ENCODE measurements around the gene S100A4.
A peak's percentile ranks its signal among the peaks of the same experiment; 100 is the strongest.

Gene S100A4

GRCh38 chr1:153560771-153561465 lies 15.3 kb upstream of the S100A4 start:
- no peak for TF ChIP-seq POLR2A (IDR thresholded peaks at IDR 0.05; ENCODE audit: low read depth, low read length)
- DNase-seq (ENCODE audit: insufficient read length, low spot score), result no peak
- FAIRE-seq, result no peak

DNA sequence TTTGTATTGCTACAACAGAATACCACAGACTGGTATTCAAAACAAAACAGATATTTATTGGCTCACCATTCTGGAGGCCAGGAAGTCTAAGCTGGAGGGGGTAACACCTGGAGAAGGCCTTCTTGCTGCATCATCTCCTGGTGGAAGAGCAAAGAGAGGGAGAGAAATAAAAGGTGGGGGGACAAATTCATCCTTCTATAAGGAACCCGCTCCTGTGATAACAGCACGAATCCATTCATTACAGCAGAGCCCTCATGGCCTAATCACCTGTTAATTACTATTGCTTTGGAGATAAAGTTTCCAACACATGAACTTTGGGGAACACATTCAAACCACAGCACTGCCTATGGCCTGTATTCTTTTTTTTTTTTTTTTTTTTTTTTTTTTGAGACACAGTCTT lies 14.6 kb upstream of the S100A4 start:
- DNase-seq (ENCODE audit: insufficient read length, low spot score) (no peak), FAIRE-seq (no peak)
- TF ChIP-seq POLR2A (IDR thresholded peaks at IDR 0.05; ENCODE audit: low read depth, low read length), result no peak

DNA sequence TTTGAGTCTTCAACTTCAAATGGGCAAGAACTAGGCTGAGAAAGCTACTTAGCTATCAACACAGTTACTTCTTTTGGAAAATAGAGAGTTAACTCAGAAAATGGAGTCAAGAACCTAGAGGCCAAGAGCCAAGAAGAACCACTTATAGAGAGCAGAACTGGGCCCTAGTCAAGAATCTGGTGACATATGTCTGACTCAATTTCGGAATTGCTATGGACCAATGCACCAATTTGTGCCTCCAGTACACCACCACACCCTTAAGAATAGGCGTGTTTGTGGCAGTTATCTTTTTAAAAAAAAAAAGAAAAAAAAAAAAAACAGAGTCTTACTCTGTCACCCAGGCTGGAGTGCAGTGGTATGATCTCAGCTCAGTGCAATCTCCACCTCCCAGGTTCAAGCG lies 12.3 kb upstream of the S100A4 start:
- no peak for TF ChIP-seq POLR2A (IDR thresholded peaks at IDR 0.05; ENCODE audit: low read depth, low read length)
- no peak for FAIRE-seq
- DNase-seq (ENCODE audit: insufficient read length, low spot score), result no peak

DNA sequence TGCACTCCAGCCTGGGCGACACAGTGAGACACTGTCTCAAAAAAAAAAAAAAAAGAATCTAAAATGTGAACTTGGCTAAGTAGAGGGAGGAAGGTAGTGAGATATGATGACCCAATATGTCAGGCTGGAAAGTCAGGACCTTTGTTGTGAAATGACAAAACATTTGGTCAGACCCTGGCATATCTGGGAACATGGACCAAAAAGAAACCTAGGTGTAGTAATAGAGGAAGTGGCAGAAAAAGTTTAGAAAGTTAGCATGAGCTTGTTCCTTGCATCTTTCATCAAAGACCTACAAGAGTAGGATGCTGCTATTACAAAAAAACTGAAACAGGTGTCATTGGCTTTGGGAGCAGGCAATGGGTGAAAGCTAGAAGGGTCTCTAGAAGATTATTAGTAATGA lies 10.7 kb upstream of the S100A4 start:
- no peak for TF ChIP-seq POLR2A (IDR thresholded peaks at IDR 0.05; ENCODE audit: low read depth, low read length)
- no peak for DNase-seq (ENCODE audit: insufficient read length, low spot score)
- no peak for FAIRE-seq

DNA sequence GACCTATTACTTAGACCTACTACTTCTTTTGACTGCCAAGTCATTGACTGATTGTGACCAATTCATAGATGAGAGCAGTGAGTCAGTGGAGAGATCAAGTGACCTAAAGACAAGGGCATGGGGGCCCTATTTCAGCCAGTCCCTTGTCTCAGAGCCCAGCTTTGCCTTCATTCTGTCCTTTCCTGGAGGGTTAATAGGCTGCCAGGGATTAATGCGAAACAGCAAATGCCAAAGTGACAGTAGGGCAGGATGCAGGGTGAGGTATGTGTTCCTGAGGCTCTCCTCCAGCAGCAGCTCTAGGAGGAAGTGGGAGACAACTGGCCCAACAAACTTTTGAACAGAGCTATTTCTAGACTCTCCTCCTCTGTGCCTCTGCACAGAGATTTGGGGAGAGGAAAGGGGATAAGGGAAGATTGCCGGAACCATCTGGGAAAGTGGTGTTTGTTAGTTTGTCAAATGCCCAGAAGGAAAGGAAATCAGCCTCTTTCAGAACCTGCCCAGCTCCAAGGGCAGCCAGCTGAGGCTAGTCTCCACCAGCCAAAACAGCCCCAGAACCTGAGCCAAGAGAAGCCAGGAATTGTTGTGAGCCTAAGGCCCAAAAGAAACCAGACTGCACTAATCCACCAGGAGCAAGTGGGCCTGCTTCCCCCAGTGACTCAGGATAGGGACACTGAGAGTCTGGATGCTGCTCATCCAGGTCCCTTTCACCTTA lies 8.4 kb upstream of the S100A4 start:
- no peak for TF ChIP-seq POLR2A (IDR thresholded peaks at IDR 0.05; ENCODE audit: low read depth, low read length)
- FAIRE-seq, result no peak
- DNase-seq (ENCODE audit: insufficient read length, low spot score), result no peak

GRCh38 chr1:153553096-153553495 lies 7.5 kb upstream of the S100A4 start:
- no peak for TF ChIP-seq POLR2A (IDR thresholded peaks at IDR 0.05; ENCODE audit: low read depth, low read length)
- no peak for FAIRE-seq

GRCh38 chr1:153552335-153552734 lies 6.7 kb upstream of the S100A4 start:
- FAIRE-seq (no peak), DNase-seq (ENCODE audit: insufficient read length, low spot score) (no peak)
- no peak for TF ChIP-seq POLR2A (IDR thresholded peaks at IDR 0.05; ENCODE audit: low read depth, low read length)

More at GRCh38 chr1:153553096-153553495, 7.5 kb upstream of the S100A4 start:
- DNase-seq (ENCODE audit: insufficient read length, low spot score), result no peak

GRCh38 chr1:153550827-153551500 lies 5.4 kb upstream of the S100A4 start:
- TF ChIP-seq POLR2A (IDR thresholded peaks at IDR 0.05; ENCODE audit: low read depth, low read length), result no peak
- DNase-seq (ENCODE audit: insufficient read length, low spot score) (no peak), FAIRE-seq (no peak)

GRCh38 chr1:153550398-153550758 lies 4.8 kb upstream of the S100A4 start:
- no peak for TF ChIP-seq POLR2A (IDR thresholded peaks at IDR 0.05; ENCODE audit: low read depth, low read length)
- no peak for FAIRE-seq
- DNase-seq (ENCODE audit: insufficient read length, low spot score), result no peak

- DNase-seq (ENCODE audit: insufficient read length, low spot score), result no peak
- TF ChIP-seq POLR2A (IDR thresholded peaks at IDR 0.05; ENCODE audit: low read depth, low read length), result no peak
- no peak for FAIRE-seq
Measured at GRCh38 chr1:153549741-153550397, 4.3 kb upstream of the S100A4 start.

DNA sequence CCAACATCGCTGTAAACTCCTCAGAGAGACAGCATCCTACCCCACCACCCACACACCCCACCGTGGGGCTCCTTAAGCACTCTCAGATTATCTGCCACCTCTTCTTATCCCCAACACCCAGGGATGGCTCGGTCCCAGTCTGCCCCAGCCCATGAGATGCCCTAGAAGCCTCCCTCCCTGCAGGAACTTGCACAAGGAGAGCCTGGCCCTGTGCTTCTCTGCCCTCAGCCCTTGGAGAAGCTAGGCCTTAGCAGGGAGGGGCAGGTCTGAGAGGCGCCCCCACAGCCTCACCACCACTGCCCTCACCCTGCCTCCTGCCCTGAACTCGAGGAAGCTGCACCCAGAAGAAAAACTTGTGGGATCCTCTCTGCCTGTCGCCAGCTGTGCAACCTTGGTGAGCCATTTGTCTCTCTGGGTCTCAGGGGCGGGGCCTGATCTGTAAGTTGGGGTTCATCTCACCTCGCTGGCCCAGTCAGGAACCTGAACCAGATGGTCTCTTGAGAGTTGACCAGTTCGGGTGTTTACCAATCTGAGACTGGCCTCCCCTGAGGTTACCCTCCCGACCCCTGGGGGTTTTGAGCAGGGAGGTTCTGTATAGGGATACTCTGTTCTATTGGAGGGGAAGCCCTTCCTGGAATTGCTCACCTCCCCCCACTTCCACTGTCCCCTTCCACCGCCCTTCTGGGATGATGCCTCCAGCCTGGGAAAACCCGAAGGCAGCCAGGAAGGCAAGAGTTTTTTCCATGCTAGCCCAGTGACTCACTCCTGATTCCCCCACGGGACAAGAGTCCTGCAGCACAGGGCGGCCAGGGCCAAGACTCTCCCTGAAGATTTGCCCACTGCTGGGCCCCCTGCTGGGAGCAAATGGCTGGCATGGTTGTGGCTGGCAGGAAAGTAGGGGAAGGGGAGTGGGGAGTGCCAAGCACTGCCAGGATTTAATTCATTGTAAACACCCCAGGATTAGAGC lies 3.4 kb upstream of the S100A4 start, which contains the start of gene S100A3:
S100A3 (minus strand) TSS at position 537 of the 967 bp plus-strand sequence. CDS start 773 bp downstream, outside the sequence.
- no peak for FAIRE-seq

DNA sequence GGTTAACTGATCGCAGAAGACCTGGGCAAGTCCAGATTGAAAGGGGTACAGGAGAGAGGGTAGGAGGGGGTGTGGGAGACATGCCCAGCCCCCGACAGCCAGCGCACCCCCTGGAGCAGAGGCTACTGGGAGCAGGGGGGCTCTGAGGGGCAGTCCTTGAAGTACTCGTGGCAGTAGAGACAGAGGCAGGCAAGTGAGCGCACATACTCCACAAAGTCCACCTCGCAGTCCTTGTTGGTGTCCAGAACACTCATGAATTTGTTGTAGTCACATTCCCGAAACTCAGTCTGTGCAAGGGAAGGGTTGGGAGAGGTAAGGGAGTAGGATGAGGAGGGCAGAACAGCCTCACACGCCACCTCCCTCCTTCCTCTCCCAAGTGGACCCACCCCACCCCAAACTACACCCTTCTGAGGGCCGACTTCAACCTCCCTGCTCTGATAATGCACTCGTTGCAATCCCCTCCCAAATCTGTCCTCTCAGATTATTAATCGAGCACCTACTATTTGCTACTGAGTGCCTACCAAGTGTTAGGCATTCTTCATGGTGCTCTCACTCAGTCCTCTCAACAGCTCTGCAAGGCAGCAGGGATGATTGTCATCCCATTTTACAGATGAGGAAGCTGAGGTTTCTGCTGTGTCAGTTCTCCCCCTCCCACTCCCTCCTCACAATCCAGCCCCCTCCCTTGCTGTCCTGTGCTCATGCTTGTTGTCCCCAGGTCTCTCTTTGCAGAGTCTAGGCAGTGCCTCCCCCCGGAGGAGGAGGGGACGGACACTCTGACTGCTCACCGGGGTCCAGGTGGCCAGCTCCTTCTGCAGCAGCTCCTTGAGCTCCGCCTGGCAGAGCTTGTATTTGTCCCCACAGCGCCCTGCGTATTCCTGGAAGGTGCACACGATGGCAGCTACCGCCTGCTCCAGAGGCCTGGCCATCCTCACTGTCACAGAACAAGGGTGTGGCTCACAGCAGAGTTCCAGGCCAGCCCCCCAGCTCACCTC lies 2.2 kb upstream of the S100A4 start:
- no peak for TF ChIP-seq POLR2A (IDR thresholded peaks at IDR 0.05; ENCODE audit: low read depth, low read length)
- no peak for DNase-seq (ENCODE audit: insufficient read length, low spot score)
- no peak for FAIRE-seq

More for the DNA sequence above, 3.4 kb upstream of the S100A4 start, which contains the start of gene S100A3:
- 0 out of 2 replicates have a peak, but pooled peaks have one; percentile 2 for TF ChIP-seq POLR2A (IDR thresholded peaks at IDR 0.05; ENCODE audit: low read depth, low read length)
- DNase-seq (ENCODE audit: insufficient read length, low spot score), result no peak
